NCI-H1048 (cell line): Measurements from ENCODE around the gene GAN.
"Not testable (repeated sequence)": the region's sequence is repeated elsewhere in the genome, so short reads cannot be mapped to it uniquely, and the experiment has no call there.

ENCODE experiments used
- DNase-seq: peaks from one replicate; lab custom pipeline; 2025; lab: John Stamatoyannopoulos, UW

GAN gene

DNA sequence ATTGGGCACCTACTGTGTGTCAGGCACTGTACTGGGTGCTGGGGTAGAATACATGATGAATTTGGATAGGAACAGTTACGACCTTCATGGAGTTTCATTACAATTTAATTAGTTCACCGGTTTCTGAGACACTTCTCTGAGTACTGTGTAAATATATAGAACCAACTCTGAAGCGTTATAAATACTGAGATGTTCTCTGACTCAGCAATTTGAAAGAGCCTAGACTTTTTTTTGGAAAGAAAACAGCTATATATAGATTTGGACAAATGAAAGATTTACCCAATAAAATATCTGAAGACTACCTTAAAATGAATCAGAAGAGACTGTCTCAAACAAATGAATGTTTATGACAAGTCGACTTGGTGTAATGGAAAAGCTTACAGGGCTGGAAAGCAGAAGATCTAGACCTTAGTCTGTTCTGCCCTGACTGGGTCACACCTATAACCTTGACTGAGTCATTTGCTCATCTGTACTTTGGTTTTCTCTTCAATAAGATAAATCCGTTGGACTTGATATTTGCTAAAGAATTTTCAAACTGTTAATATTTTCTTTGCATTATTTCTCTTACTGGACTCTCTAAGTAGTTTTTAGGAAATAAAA is 4.6 kb upstream of the GAN start:
- no peak for DNase-seq

DNA sequence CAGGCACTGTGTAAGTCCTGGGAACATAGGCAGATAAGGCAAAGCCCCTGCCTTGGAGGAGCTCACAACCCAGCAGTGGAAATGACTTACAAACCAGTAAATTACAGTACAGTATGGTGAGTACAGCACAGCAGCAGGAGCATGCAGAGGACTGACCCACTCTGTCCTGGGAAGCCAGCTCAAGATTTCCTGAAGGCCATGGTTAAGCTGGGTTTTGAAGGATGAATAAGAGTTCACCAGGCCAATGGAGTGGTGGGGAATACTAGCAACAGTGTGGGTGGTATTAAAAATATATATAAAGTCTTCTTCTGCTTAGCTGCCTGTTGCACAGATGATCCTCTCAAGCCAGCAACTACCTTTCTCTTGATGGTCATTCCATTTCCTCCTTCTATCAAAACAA is 3.0 kb upstream of the GAN start:
- DNase-seq, result no peak

DNA sequence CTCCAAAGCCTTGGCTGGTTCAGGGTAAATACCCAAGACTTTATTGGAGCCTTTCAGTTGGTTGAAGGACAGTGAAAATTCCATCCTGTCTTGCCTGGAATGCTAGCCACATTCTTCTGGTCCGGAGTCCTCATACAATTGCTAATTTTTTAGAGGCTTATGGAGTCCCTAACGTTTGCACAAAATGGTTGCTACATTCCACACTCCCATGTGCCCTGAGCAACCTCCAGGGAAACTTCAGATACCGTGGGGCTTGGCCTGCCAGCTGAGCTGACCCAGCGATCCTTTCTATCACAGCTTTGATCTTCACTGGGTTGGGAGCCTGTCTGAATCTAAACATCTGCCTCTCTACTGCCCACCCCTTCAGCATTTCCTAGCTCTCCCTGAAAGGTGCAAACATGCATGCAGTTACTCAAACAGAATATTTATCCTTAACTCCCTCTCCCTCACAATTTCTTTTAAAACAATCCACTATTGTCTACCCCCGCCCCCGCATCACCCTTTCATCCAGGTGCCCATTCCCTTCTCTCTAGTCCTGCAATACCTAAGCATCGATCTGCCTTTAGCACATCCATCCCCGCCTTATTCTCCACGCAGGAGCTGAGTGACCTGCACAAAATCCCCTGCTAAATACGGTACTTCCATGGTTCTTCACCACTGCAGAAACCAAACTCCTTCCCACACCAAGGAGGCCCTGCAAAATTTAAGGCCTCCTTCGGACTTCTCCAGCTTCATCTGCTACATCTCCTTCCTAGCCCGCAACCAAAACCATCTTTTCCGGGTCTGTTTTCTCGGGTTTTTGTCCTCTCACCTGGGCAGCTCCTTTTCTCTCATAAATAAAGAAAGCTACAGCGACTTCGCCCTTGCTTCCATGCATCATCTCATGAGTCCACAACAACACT is 810 bp upstream of the GAN start:
- DNase-seq, result no peak

DNA sequence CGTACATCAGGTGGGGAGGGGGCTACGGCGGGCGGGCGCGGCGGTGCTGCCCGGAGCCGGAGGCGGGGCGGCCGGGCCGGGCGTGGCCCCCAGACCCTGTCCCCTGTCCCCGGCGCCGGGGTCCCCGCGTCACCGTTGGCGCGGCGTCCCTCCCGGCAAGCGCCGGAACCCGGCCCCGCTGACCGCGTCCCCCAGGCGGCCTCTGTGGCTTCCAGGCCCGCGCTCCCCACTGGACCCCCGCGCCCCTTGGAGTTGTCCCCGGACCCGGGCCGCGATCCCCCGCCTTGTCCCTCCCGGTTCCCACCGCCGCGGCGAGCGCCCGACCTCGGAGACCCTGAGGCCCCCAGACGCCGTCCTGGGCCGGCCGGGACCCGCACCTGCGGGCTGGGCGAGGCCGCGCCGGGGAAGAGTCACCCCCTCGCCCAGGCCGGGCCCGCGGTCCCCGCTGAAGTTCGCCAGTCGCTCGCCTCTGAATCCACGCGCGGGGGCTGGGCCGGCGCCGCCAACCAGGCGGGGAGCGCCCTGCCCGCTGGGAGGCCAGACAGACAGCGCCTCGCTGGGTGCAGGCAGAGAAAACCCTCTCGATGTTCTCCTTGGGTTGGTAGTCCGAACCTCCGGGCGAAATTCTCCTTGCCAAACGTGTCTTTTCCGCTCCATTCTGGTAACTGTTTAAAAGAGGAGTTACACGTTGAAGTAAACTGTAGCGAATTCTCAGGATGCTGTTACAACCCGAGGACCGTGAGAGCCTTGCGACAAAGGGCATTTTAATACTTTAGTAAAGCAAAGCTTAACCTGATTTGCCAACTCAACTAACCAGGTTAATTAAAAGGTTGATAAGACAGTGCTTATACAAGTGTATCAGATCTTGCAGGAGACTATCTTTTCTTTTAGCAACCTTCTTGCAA is 761 bp downstream of the GAN start:
- DNase-seq, result no peak

DNA sequence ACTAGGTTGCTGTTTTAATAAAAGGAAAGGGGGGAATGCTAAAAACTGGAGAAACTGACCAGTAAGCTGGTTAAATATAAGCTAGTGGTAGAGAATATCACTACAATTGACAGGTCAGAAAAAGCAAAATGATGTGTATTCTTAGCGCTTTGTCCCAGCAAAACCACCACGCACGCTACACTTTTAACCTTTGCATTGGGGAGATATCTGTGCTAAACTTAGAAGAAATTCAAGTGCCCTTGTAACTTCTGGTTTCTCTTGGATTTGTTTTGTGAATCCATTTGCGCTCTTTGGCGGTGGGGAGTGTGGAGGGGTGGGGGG is 1.4 kb downstream of the GAN start:
- no peak for DNase-seq

DNA sequence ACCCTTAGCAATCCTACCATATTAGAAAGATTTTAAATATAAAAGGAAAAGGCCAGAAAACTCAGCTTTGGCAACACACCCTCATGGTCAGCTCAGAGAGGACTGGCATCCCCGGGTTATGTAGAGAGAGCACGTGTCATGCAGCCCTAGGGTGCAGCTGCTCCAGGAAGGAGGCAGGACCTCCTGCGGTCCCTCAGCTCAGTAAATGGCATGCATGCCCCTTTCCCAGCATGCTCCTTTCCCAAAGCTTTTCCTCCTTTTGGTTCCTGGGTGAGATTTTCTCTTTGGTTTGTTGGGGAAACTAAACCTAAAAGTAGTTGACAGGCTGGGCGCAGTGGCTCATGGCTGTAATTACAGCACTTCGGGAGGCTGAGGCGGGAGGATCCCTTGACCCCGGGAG is 3.9 kb downstream of the GAN start:
- DNase-seq, result no peak

DNA sequence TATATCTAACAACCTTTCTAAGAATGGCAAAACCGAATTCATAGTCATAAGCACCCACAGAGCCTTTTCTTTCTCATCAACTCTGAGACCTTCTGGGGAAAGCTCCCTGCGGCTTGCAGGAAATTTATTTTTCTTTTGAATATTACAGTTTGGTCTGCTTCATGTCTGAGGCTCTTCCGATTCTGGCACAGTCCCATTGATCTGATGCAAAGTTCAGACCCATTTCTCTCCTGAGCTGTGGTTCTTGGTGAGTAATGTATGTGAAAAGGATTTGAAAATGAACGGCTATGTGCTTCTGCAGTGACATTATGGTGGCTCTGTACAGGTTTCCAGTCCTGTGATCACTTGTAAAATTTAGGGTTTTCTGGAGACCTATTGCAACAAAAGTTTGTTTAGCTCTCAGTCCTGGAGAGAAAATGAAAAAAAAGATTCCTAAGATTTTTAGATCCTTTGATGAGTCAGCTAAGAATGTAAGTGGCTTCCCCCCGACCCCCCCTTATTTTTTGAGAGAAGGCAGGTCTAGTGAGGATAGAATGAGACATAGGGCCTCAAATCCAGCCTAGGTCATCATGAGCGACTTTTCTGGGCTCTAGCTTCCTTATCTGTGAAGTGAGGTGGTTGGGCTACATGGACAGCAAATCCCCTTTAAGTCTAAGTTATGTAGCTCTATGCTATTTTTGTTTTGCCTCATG is 4.6 kb downstream of the GAN start:
- DNase-seq, result no peak

DNA sequence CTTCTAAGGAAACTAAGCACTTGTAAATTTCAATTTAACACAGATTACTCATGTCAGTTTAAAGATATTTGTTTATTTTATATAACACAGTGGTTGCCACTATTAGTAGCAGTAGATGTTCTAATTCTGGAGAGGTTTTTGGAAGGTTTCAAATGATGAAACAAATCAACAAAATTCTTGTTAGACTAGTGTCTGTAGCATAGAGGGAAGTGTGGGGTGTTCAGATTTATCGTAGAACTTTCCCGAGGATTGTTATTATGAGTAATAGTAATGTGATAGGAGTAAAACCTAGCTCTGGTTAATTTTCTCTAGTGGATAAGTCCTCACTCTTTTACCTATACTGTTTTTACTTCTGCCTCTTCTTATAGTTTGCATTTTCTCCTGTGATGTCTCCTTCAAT is 6.3 kb downstream of the GAN start:
- no peak for DNase-seq

DNA sequence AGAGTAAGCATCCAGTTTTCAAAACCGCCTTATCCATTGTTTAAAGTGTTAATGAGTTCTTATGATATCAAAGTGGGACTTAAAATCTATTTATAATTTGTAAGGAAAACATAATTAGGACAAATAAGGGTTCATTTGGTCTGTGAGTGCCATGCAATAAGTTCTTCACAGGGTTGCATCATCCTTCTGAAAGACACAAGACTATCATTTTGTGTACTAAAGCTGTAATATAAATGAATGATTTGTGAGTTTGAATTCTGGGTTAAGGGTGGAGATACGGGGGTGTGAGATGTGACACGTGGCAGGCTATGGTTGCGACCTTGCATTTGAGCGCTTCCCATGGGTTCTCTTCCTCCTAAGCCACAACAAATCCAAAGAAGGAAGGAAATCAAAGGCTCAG is 6.8 kb downstream of the GAN start:
- DNase-seq, result no peak

DNA sequence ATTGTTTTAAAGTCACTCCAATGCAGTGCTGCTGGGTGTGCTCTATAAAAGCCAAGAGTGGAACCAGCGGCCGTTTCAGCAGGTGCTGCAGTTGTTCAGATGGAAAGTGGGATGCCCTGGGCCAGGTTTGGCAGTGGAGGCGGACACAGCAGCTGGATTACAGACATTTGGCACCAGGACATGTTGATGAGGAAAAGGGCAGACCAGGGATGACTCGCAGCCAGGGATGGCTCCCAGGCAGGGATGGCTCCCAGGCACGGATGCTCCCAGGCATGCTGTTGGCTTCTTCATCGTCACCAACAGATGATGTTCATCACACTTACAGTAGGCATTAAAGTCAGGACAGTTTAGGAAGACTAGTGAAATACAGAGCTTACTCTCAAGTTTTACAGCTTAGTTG is 10.0 kb downstream of the GAN start:
- no peak for DNase-seq

DNA sequence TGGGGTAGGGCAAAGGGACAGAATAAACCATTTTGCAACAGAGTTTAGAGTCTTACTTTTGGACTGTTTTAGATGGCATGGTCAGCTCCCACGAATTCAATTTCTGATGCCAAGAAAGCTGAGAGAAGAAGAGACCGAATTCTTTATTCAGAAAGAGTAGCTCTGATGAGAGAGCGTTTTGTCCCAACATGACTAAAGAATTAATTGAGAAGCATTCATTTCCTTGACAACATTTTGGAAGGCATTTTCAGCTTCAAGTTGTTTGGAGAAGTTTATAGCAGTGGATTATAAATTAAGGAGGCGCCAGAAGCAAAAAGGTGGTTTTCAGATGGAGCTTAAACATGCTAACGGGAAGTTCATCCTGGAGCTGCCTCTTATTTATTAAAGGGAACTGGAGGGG is 12.2 kb downstream of the GAN start:
- no peak for DNase-seq

DNA sequence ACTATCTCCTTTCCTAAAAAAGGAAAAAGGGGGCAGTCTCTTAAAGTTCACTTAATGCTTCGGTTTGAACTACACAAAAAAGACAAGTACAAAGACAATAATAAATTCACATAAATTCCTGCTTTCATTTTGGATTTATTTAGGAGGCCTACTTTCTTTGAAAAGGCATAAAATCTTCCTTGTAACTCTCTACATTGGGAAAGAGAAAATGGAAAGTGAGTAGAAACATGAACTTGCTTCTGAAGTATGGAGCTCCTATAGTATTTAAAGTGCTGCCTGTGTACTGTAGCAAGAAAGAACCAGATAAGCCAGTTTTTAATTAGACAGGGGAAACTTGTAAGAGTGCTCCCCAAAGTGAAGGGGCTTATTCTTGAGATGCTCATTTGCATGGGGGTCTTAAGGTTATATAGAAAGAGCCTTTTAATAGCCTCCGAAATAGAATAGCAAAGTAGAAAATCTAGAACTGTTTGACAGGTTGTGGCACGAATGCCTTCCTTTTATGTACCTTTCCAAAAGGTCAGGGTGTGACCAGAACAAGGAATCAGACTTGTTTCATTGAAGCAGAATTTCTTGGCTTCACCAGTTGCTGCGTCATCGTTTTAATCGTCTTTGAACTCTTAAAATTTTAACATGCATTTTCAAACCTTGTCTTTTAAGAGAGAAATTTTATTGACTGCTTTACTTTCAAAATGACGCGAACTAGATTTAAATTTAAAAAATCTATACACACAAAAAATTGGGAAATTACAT is 12.9 kb downstream of the GAN start:
- DNase-seq, result no peak

DNA sequence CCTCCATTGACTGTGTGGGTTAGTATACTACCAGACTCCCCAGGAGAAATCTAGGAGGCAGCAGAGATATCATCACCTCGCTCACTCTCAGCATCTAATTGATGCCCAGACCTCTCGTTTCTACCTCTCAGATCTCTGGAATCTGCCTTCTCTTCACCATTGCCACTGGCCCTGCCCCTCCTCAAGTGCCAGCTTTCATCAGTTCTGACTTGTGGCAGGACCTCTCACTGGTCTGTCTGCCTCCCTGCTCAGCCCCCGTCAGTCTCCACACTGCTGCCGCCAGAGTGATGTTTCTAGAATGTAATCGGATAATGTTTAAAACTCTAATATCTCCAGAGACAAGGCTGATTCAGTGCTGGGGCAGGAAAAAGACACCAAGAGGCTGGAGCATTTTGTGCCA is 15.2 kb downstream of the GAN start:
- no peak for DNase-seq

DNA sequence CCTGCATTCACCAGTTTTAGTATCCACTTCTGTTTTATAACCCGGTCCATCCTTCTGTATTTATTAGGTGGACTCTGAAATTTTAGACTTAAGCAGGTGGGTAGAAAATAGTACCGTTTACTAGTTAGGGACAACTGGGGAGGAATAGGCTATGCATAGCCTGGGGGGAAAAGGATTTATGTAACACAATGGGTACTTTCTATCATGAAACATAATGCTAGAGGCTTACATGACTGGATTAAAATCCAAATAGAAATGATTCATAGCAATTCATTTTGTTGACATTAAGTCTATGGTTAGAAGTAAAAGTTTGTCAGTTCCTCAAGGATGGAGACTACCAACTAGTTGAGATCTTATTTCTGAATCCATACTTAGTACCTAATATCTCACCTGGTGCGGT is 18.6 kb downstream of the GAN start:
- DNase-seq, result no peak

DNA sequence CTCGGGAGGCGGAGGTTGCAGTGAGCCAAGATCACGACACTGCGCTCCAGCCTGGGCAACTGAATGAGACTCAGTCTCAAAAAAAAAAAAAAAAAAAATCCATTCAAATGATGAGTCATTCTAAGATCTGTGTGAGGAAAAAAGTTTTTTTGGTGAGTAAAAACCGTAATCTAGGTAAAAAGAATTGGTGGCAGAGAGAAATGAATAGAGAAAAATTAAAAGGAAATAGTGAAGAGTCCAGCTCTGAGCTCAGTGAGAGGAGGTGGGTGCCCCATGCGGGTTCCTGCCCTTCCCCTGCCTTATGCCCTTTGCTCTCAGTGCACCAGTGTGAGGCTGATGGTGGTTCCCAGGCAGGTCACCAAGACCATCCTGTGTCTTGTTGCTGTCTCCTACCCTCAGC is 20.9 kb downstream of the GAN start:
- DNase-seq, result no peak

DNA sequence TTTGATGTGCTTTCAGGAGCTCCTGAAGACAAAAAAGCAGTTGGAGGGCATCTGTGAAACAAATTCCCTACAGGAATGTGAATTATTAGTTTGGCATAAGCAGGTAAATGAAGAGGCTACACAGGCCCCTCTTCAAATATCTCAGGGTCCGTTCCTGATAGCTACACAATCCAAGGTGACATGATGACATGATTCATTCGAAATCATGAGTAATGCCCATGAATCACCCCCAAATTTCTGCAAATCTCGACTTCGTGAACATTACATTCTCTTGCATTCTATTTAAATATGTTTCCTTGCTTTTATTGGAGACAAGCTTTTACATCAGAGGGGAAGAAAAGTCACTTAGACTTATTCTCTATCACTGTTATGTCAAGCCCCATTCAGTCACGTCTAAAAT is 22.3 kb downstream of the GAN start:
- DNase-seq, result no peak

DNA sequence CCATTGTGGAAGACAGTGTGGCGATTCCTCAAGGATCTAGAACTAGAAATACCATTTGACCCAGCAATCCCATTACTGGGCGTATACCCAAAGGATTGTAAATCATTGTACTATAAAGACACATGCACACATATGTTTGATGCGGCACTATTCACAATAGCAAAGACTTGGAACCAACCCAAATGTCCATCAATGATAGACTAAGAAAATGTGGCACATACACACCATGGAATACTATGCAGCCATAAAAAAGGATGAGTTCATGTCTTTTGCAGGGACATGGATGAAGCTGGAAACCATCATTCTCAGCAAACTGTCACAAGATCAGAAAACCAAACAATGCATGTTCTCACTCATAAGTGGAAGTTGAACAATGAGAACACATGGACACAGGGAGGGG is 30.4 kb downstream of the GAN start:
- DNase-seq, result not testable (repeated sequence)

DNA sequence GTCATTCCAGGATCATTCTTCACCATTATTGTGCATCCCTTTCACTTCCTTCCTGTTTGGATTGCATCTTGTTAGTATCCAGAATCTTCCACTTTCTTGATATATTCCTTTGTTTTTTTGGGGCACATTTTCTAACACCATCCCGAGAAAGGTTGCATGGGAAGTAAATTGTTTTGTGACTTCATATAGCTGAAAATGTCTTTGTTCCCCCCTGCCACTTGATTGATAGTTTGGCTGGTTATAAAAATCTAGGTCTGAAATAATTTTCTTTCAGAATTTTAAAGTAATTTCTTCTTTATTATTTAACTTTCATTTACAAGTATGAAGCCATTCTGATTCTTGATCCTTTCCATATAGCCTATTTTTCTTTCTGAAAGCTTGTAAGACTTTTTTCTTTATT is 32.7 kb downstream of the GAN start:
- DNase-seq, result no peak

DNA sequence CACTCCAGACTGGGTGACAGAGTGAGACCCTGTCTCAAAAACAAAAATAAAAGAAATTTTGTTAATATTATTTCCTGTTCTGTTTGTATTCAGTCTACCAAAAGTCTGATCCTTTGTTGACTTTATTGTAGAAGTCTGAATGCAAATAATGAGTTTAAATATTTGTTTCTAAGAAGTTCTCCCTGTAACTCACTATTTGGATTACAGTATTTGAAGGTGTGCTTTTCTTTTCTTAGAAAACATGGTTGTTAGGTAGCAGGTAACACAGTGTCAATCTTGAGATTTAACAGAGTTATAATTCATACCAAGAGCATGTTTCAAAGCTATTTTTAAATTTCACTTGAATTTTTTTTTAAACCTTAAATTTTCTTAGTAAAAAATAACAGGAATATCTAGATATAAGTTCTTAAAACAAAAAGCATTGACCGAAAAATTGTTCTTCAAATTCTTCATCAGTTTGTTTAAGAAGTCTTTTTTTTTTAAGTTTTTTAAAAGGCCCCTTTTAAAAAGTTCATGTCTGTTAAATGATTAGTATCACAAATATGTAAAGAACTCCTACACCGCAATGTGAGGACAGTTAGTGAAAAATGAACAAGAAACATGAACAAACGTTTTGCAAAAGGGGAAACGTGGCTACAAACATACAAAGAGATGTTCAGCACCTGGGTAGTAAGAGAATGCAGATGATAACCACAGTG is 35.0 kb downstream of the GAN start:
- no peak for DNase-seq

DNA sequence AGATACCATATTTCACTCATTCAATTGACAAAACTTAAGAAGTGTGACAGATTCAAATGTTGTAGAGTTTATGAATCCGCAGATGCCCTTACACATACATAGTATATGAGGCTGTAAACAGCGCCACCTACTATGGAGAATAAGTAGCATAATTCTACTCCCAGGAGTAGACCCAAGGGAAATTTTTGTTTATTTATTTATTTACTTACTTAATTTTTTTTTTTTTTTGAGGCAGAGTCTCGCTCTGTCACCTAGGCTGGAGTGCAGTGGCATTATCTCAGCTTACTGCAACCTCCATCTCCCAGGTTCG is 35.5 kb downstream of the GAN start:
- no peak for DNase-seq

DNA sequence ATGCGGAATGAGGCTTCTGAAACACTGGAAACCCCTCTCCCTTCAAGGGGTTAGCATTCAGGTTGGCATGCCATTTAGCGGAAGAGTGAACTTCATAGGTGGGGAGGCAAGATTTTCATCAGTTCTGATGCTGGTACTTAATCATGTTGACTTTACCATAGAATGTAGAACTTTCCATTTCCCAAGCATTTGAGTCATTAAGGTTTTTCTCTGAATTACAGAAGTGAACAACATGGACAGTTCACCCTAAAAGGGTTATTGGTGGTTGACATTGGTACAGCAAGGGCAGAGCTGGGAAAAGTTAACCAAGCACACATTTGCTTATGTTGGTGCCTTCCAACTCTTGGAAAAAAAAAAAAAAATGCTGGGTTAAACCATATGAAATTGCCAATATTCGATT is 39.1 kb downstream of the GAN start:
- no peak for DNase-seq
